Superior temporal gyrus (tissue), 1 donor: ENCODE data around the gene MPZL2.

Source experiments
- DNase-seq: peaks from one replicate; pipeline ENCODE4 v3.0.0-alpha.2; 2016; ENCODE audit errors: extremely low spot score

The MPZL2 gene

GRCh38 chr11:118243161-118243560, 20.9 kb downstream of the MPZL2 start:
- no peak for DNase-seq

GRCh38 chr11:118241764-118242098, 22.4 kb downstream of the MPZL2 start:
- no peak for DNase-seq

- peak; percentile 37 for DNase-seq
Measured at GRCh38 chr11:118240999-118241763, 22.9 kb downstream of the MPZL2 start.

- DNase-seq: no peak
Measured at GRCh38 chr11:118239509-118240205, 24.4 kb downstream of the MPZL2 start.

- no peak for DNase-seq
Measured at GRCh38 chr11:118238929-118239328, 25.2 kb downstream of the MPZL2 start.

- no peak for DNase-seq
Measured at GRCh38 chr11:118238421-118238820, 25.7 kb downstream of the MPZL2 start.

GRCh38 chr11:118236170-118236569, 27.9 kb downstream of the MPZL2 start:
- DNase-seq: no peak

- no peak for DNase-seq
Measured at GRCh38 chr11:118234833-118235232, 29.3 kb downstream of the MPZL2 start.

GRCh38 chr11:118233850-118234249, 30.2 kb downstream of the MPZL2 start:
- no peak for DNase-seq

GRCh38 chr11:118233377-118233776, 30.7 kb downstream of the MPZL2 start:
- no peak for DNase-seq

- DNase-seq: no peak
Measured at GRCh38 chr11:118232659-118233058, 31.4 kb downstream of the MPZL2 start.

GRCh38 chr11:118231461-118231860, 32.6 kb downstream of the MPZL2 start:
- DNase-seq: no peak

GRCh38 chr11:118230088-118230487, 34.0 kb downstream of the MPZL2 start:
- DNase-seq: no peak

- DNase-seq: no peak
Measured at GRCh38 chr11:118229274-118229847, 34.7 kb downstream of the MPZL2 start.

- DNase-seq: no peak
Measured at GRCh38 chr11:118227865-118228785, 36.0 kb downstream of the MPZL2 start.

- DNase-seq: no peak
Measured at GRCh38 chr11:118226781-118227180, 37.3 kb downstream of the MPZL2 start.

- no peak for DNase-seq
Measured at GRCh38 chr11:118226296-118226695, 37.8 kb downstream of the MPZL2 start.

GRCh38 chr11:118224511-118225188, 39.4 kb downstream of the MPZL2 start, which contains the start of gene JAML:
Gene JAML, minus strand, starts transcription at chr11:118225011. Its CDS starts 10,145 bp downstream, at chr11:118214866.
- no peak for DNase-seq

- no peak for DNase-seq
Measured at GRCh38 chr11:118223992-118224391, 40.1 kb downstream of the MPZL2 start.

- no peak for DNase-seq
Measured at GRCh38 chr11:118223570-118223969, 40.5 kb downstream of the MPZL2 start.

GRCh38 chr11:118222437-118222836, 41.7 kb downstream of the MPZL2 start:
- DNase-seq: no peak
